Spinal cord (tissue), 10 donors: ENCODE measurements around the gene CD19. TPM values are rescaled to one million over a fixed set of nuclear protein-coding genes. Genes with fewer than 3 reads are reported as not detected.
"Not testable (repeated sequence)": the region's sequence is repeated elsewhere in the genome, so short reads cannot be mapped to it uniquely, and the experiment has no call there.

Experiments used
- DNase-seq, 6 donors: peaks; one replicate each; pipeline versions ENCODE4 v3.0.0 to v3.0.0-alpha.2; 2013 to 2015; ENCODE audit warnings: low spot score in 6 of 6, low read depth in 4 of 6
- H3K27ac ChIP-seq: one replicate; pipeline ENCODE4 v1.5.1; 2013; ENCODE audit warnings: low read depth, low read length, control low read depth
- H3K27me3 ChIP-seq: one replicate; pipeline ENCODE4 v1.6.1; 2013; ENCODE audit warnings: low read length; ENCODE audit not compliant: control insufficient read depth, insufficient read depth
- H3K36me3 ChIP-seq: one replicate; pipeline ENCODE4 v1.6.1; 2013; ENCODE audit warnings: low read length; ENCODE audit not compliant: control insufficient read depth, insufficient read depth
- H3K4me1 ChIP-seq: one replicate; pipeline ENCODE4 v1.6.1; 2013; ENCODE audit warnings: low read length; ENCODE audit not compliant: control insufficient read depth, insufficient read depth
- H3K4me3 ChIP-seq: one replicate; pipeline ENCODE4 v1.5.1; 2013; ENCODE audit warnings: low read depth, low read length, control low read depth
- H3K9me3 ChIP-seq: one replicate; pipeline ENCODE4 v1.6.1; 2013; ENCODE audit warnings: low read length; ENCODE audit not compliant: control insufficient read depth, insufficient read depth
- WGBS: methylation state at CpG from one replicate; pipeline ENCODE4 v1.1.5; 2013; ENCODE audit warnings: missing lambda C conversion rate; ENCODE audit not compliant: insufficient coverage; 5-methylcytosine and 5-hydroxymethylcytosine counted together
- polyA plus RNA-seq, 2 donors: library from polyadenylated mRNA; unstranded; fragments of 120-200 nt; gene quantifications; one replicate each; pipeline ENCODE4 v1.2.1, GENCODE V29; 2013; ENCODE audit not compliant: insufficient read length in 2 of 2
- total RNA-seq, 2 donors: library from RNA; depleted of rRNA in 1 of 2; stranded (reverse); fragments of 120-200 nt in 1 of 2; fragments of >200 nt in 1 of 2; gene quantifications; one replicate each; pipeline versions ENCODE4 v1.2.3 to v1.2.4, GENCODE V29; 2013 to 2014
- donor health status: healthy.

Gene CD19
- total and polyA plus RNA-seq, 4 donors: 0.40 to 1.3 (median 1.1) TPM

DNA sequence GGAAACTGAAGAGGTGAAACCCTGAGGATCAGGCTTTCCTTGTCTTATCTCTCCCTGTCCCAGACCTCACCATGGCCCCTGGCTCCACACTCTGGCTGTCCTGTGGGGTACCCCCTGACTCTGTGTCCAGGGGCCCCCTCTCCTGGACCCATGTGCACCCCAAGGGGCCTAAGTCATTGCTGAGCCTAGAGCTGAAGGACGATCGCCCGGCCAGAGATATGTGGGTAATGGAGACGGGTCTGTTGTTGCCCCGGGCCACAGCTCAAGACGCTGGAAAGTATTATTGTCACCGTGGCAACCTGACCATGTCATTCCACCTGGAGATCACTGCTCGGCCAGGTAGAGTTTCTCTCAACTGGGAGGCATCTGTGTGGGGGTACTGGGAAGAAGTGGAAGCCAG is 1.4 kb downstream of the CD19 start:
- no peak overlapping the region for H3K4me3 ChIP-seq
- WGBS: 62% methylated on average over 7 of the region's 8 CpGs
- no peak for DNase-seq
- no peaks in the 10 kb centered on the region for H3K36me3 ChIP-seq
- H3K27me3 ChIP-seq: no peaks in the 10 kb centered on the region
- no peak overlapping the region for H3K27ac ChIP-seq
- H3K4me1 ChIP-seq: peaks cover 6% of the 10 kb centered on the region
- no peaks in the 10 kb centered on the region for H3K9me3 ChIP-seq

DNA sequence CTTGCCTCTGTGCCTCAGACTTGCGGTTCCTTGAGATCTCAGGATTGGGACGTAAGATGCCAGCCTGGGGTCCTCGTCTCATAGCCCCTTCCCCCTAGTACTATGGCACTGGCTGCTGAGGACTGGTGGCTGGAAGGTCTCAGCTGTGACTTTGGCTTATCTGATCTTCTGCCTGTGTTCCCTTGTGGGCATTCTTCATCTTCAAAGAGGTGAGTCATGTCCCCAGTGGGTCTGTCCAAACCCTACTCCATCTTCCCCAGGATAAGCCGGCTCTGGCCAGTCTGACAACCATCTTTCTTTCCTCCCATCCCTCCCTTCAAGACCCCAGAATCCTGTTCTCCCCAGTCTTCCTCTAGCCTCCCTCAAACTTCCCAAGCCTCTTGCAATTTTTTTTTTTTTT is 3.6 kb downstream of the CD19 start:
- H3K4me3 ChIP-seq: no peak overlapping the region
- H3K36me3 ChIP-seq: no peaks in the 10 kb centered on the region
- DNase-seq: no peak
- whole genome bisulfite sequencing: 93% methylated on average over 3 of the region's 4 CpGs
- H3K27ac ChIP-seq: no peak overlapping the region
- H3K9me3 ChIP-seq: no peaks in the 10 kb centered on the region
- no peaks in the 10 kb centered on the region for H3K27me3 ChIP-seq
- peaks cover 6% of the 10 kb centered on the region for H3K4me1 ChIP-seq

GRCh38 chr16:28935924-28936783 is 4.4 kb downstream of the CD19 start:
- Histone ChIP-seq H3K9me3 (no peaks in the 10 kb centered on the region), H3K27me3 (no peaks in the 10 kb centered on the region), H3K4me3 (peak overlapping the region; percentile 24), H3K36me3 (no peaks in the 10 kb centered on the region), H3K4me1 (peaks cover 6% of the 10 kb centered on the region), H3K27ac (no peak overlapping the region)
- DNase-seq: peak in 2 of 6 donors; percentile 71 to 76
- 20% methylated on average over 35 of the region's 36 CpGs for WGBS

- no peak for DNase-seq
- H3K4me1 ChIP-seq: peaks cover 6% of the 10 kb centered on the region
- WGBS: 60% methylated on average over 19 of the region's 26 CpGs
- H3K4me3 ChIP-seq: no peak overlapping the region
- H3K27ac ChIP-seq: no peak overlapping the region
- H3K9me3 ChIP-seq: no peaks in the 10 kb centered on the region
- H3K27me3 ChIP-seq: no peaks in the 10 kb centered on the region
- H3K36me3 ChIP-seq: no peaks in the 10 kb centered on the region
These were observed 5.0 kb downstream of the CD19 start for GRCh38 chr16:28936784-28937155.

DNA sequence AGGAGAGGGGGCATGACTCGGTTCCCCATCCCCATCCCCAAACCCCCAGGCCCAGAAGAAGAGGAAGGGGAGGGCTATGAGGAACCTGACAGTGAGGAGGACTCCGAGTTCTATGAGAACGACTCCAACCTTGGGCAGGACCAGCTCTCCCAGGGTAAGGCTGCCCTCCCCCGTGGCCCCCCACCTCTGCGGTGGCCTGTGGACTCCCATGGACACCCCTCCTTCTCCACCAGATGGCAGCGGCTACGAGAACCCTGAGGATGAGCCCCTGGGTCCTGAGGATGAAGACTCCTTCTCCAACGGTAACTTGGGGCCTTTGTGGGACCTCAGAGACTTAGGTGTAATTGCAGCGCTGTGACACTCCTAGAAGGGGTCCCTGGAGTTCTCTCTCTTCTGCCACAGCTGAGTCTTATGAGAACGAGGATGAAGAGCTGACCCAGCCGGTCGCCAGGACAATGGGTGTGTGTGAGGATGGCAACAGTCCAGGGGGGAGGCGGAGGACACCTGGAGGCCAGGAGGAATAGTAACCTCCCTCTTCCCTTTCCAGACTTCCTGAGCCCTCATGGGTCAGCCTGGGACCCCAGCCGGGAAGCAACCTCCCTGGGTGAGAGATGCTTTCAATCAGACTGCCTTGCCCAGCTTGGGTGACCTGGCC is 5.6 kb downstream of the CD19 start:
- Histone ChIP-seq H3K27me3 (no peaks in the 10 kb centered on the region), H3K4me1 (peaks cover 6% of the 10 kb centered on the region), H3K9me3 (no peaks in the 10 kb centered on the region), H3K27ac (no peak overlapping the region), H3K36me3 (no peaks in the 10 kb centered on the region), H3K4me3 (no peak overlapping the region)
- 82% methylated on average over 6 of the region's 14 CpGs for WGBS
- no peak for DNase-seq

GRCh38 chr16:28938721-28939120 is 7.0 kb downstream of the CD19 start:
- H3K27ac ChIP-seq: no peak overlapping the region
- no peaks in the 10 kb centered on the region for H3K27me3 ChIP-seq
- WGBS: 71% methylated on average over 5 of the region's 7 CpGs

GRCh38 chr16:28939825-28940224 is 8.1 kb downstream of the CD19 start:
- H3K4me1 ChIP-seq, H3K4me3 ChIP-seq, H3K27ac ChIP-seq, H3K27me3 ChIP-seq, H3K9me3 ChIP-seq, H3K36me3 ChIP-seq, DNase-seq: not testable (repeated sequence)
- 81% methylated on average over 4 of the region's 7 CpGs for WGBS

More at GRCh38 chr16:28938721-28939120, 7.0 kb downstream of the CD19 start:
- H3K9me3 ChIP-seq: no peaks in the 10 kb centered on the region
- H3K4me1 ChIP-seq: peaks cover 6% of the 10 kb centered on the region
- no peak overlapping the region for H3K4me3 ChIP-seq
- no peaks in the 10 kb centered on the region for H3K36me3 ChIP-seq
- DNase-seq: no peak

DNA sequence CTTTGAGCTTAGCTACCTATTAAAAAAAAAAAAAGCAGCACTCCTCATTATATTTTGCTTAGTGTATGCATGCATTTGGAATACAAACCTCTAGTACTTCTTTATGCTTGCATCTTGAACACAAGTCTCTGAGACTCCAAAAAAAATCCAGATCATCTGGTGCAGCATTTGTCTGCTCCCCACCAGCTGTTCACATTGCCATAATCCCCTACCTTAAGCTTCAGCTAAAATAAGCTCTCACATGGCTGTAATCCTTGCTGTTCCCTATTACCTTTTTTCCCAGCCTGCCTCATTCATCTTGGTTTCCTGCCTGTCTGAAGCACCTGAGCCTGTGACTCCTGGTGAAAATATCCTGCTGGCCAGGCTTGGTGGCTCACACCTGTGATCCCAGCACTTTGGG is 11.5 kb downstream of the CD19 start:
- H3K36me3 ChIP-seq: no peaks in the 10 kb centered on the region
- H3K27ac ChIP-seq: no peak overlapping the region
- H3K4me1 ChIP-seq: peaks cover 10% of the 10 kb centered on the region
- DNase-seq: no peak
- no peaks in the 10 kb centered on the region for H3K9me3 ChIP-seq
- no peak overlapping the region for H3K4me3 ChIP-seq
- no peaks in the 10 kb centered on the region for H3K27me3 ChIP-seq

DNA sequence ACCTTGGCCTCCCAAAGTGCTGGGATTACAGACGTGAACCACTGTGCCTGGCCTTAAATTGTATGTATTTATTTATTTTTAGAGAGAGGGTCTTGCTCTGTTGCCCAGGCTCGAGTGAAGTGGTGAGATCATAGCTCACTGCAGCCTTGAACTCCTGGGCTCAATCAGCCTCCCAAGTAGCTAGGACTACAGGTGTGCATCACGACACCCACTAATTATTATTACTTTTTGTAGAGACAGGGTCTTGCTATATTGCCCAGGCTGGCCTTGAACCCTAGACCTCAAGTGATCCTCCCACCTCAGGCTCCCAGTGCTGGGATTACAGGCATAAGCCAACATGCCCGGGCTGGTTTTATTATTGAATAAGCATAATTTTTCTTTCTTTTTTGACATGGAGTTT is 14.9 kb downstream of the CD19 start:
- Histone ChIP-seq H3K4me3 (no peak overlapping the region), H3K27me3 (no peaks in the 10 kb centered on the region), H3K9me3 (no peaks in the 10 kb centered on the region), H3K27ac (no peak overlapping the region), H3K4me1 (peaks cover 20% of the 10 kb centered on the region), H3K36me3 (no peaks in the 10 kb centered on the region)
- no CpG with 5 or more reads among the region's 4 CpGs for WGBS
- no peak for DNase-seq
